HEK293 (cell line): ENCODE data around the gene H2BK1.

Experiments
- CTCF ChIA-PET: fragments of 350-600 bp; formaldehyde crosslinking; extraction: SDS; loops from one replicate; lab custom pipeline; 2021; ENCODE audit warnings: antibody characterized with exemption; lab: Yijun Ruan, JAX
- POLR2A ChIA-PET: fragments of 300-600 bp; formaldehyde crosslinking; extraction: SDS; loops from one replicate; lab custom pipeline; 2020; ENCODE audit warnings: antibody characterized with exemption, inconsistent platforms; lab: Yijun Ruan, JAX
- H3K27ac ChIP-seq: fragments of 200-500 bp; sonication (Bioruptor generic); 2 replicates; pipeline ENCODE4 v1.5.1; 2014; ENCODE audit warnings: low read depth, low read length, control low read depth, inconsistent platforms; ENCODE audit errors: extremely low read depth
- H3K36me3 ChIP-seq, 2 experiments: fragments of 200-500 bp in 1 of 2; sonication (Bioruptor generic) in 1 of 2; 1 replicate in 1 of 2; 2 replicates in 1 of 2; pipeline ENCODE4 v1.5.1; 2014 to 2017; ENCODE audit warnings: inconsistent platforms in 2 of 2, low read length in 2 of 2; ENCODE audit not compliant: control insufficient read depth in 2 of 2, insufficient read depth in 1 of 2
- H3K4me1 ChIP-seq: fragments of 200-500 bp; sonication (Bioruptor generic); 2 replicates; pipeline ENCODE4 v1.5.1; 2014; ENCODE audit warnings: mild to moderate bottlenecking, low read length, inconsistent platforms; ENCODE audit not compliant: control insufficient read depth, insufficient read depth
- H3K4me3 ChIP-seq: 2 replicates; pipeline ENCODE4 v1.5.1; 2011; ENCODE audit warnings: low read depth, mild to moderate bottlenecking, control low read depth, low read length, moderate library complexity
- H3K9me3 ChIP-seq: fragments of 200-500 bp; sonication (Bioruptor generic); 2 replicates; pipeline ENCODE4 v1.5.1; 2014; ENCODE audit warnings: low read depth, low read length, inconsistent platforms; ENCODE audit not compliant: control insufficient read depth, insufficient read depth
- AEBP2 ChIP-seq: fragments of 450-650 bp; formaldehyde crosslinking; IDR thresholded peaks from 2 replicates; pipeline ENCODE4 v1.5.1; 2016; ENCODE audit warnings: missing biosample characterization, missing genetic modification characterization, borderline replicate concordance
- BCL11A ChIP-seq: fragments of 450-650 bp; formaldehyde crosslinking; IDR thresholded peaks from 2 replicates; pipeline ENCODE4 v1.5.1; 2016; ENCODE audit warnings: low read depth, missing biosample characterization, missing genetic modification characterization
- GLI2 ChIP-seq: fragments of 450-650 bp; formaldehyde crosslinking; IDR thresholded peaks from 2 replicates; pipeline ENCODE4; 2017; ENCODE audit warnings: missing biosample characterization, missing genetic modification characterization, low read depth, borderline replicate concordance
- GLIS2 ChIP-seq: fragments of 450-650 bp; formaldehyde crosslinking; IDR thresholded peaks from 2 replicates; pipeline ENCODE4 v1.5.1; 2016; ENCODE audit warnings: missing biosample characterization, missing genetic modification characterization
- KLF9 ChIP-seq: fragments of 450-650 bp; formaldehyde crosslinking; IDR thresholded peaks from 2 replicates; pipeline ENCODE4 v1.5.1; 2016; ENCODE audit warnings: missing biosample characterization, missing genetic modification characterization, low read depth
- PRDM4 ChIP-seq: fragments of 450-650 bp; formaldehyde crosslinking; IDR thresholded peaks from 2 replicates; pipeline ENCODE4 v1.5.1; 2017; ENCODE audit warnings: missing biosample characterization, missing genetic modification characterization
- SETDB1 ChIP-seq: IDR thresholded peaks from one replicate; pipeline ENCODE4 v1.6.1; 2017; ENCODE audit warnings: mild to moderate bottlenecking, low read length, moderate library complexity, mixed read lengths; ENCODE audit not compliant: insufficient read length
- SP2 ChIP-seq: fragments of 450-650 bp; formaldehyde crosslinking; IDR thresholded peaks from 2 replicates; pipeline ENCODE4 v1.5.1; 2016; ENCODE audit warnings: missing biosample characterization, missing genetic modification characterization
- YY2 ChIP-seq: fragments of 450-650 bp; formaldehyde crosslinking; IDR thresholded peaks from 2 replicates; pipeline ENCODE4 v1.5.1; 2016; ENCODE audit warnings: missing biosample characterization, missing genetic modification characterization
- ZBTB8A ChIP-seq: fragments of 450-650 bp; formaldehyde crosslinking; IDR thresholded peaks from 2 replicates; pipeline ENCODE4 v1.5.1; 2016; ENCODE audit warnings: missing biosample characterization, missing genetic modification characterization
- ZFHX2 ChIP-seq: fragments of 450-650 bp; formaldehyde crosslinking; conservative IDR thresholded peaks from 2 replicates; pipeline ENCODE4 v1.5.1; 2016; ENCODE audit warnings: missing biosample characterization, missing genetic modification characterization
- ZNF138 ChIP-seq: fragments of 450-650 bp; formaldehyde crosslinking; IDR thresholded peaks from 2 replicates; pipeline ENCODE4 v1.5.1; 2016; ENCODE audit warnings: missing biosample characterization, missing genetic modification characterization, borderline replicate concordance
- ZNF211 ChIP-seq: fragments of 450-650 bp; formaldehyde crosslinking; IDR thresholded peaks from 2 replicates; pipeline ENCODE4 v1.5.1; 2016; ENCODE audit warnings: low read depth, missing biosample characterization, missing genetic modification characterization
- ZNF23 ChIP-seq: fragments of 450-650 bp; formaldehyde crosslinking; IDR thresholded peaks from 2 replicates; pipeline ENCODE4 v1.5.1; 2016; ENCODE audit warnings: missing biosample characterization, missing genetic modification characterization, borderline replicate concordance
- ZNF266 ChIP-seq: fragments of 450-650 bp; formaldehyde crosslinking; IDR thresholded peaks from 2 replicates; pipeline ENCODE4 v1.5.1; 2016; ENCODE audit warnings: missing biosample characterization, missing genetic modification characterization, low read depth
- ZNF292 ChIP-seq: fragments of 450-650 bp; formaldehyde crosslinking; IDR thresholded peaks from 2 replicates; pipeline ENCODE4 v1.5.1; 2016; ENCODE audit warnings: low read depth, missing biosample characterization, missing genetic modification characterization, borderline replicate concordance
- ZNF398 ChIP-seq: fragments of 450-650 bp; formaldehyde crosslinking; IDR thresholded peaks from 2 replicates; pipeline ENCODE4 v1.5.1; 2017; ENCODE audit warnings: missing biosample characterization, missing genetic modification characterization
- ZNF473 ChIP-seq: fragments of 450-650 bp; formaldehyde crosslinking; IDR thresholded peaks from 2 replicates; pipeline ENCODE4 v1.5.1; 2017; ENCODE audit warnings: missing biosample characterization, missing genetic modification characterization
- ZNF514 ChIP-seq: fragments of 450-650 bp; formaldehyde crosslinking; IDR thresholded peaks from 2 replicates; pipeline ENCODE4 v1.5.1; 2016; ENCODE audit warnings: missing biosample characterization, missing genetic modification characterization
- ZNF549 ChIP-seq: fragments of 450-650 bp; IDR thresholded peaks from 2 replicates; pipeline ENCODE4 v1.5.1; 2018; ENCODE audit warnings: missing biosample characterization, missing genetic modification characterization, mild to moderate bottlenecking, inconsistent platforms, moderate library complexity
- ZNF558 ChIP-seq: fragments of 450-650 bp; formaldehyde crosslinking; IDR thresholded peaks from 2 replicates; pipeline ENCODE4 v1.5.1; 2016; ENCODE audit warnings: missing biosample characterization, missing genetic modification characterization
- ZNF560 ChIP-seq: fragments of 450-650 bp; formaldehyde crosslinking; IDR thresholded peaks from 2 replicates; pipeline ENCODE4 v1.5.1; 2017; ENCODE audit warnings: missing biosample characterization, missing genetic modification characterization, borderline replicate concordance
- ZNF561 ChIP-seq: fragments of 450-650 bp; IDR thresholded peaks from 2 replicates; pipeline ENCODE4 v1.5.1; 2018; ENCODE audit warnings: missing biosample characterization, missing genetic modification characterization, borderline replicate concordance
- ZNF654 ChIP-seq: fragments of 450-650 bp; formaldehyde crosslinking; IDR thresholded peaks from 2 replicates; pipeline ENCODE4 v1.5.1; 2016; ENCODE audit warnings: low read depth, missing biosample characterization, missing genetic modification characterization
- ZNF704 ChIP-seq: fragments of 450-650 bp; formaldehyde crosslinking; IDR thresholded peaks from 2 replicates; pipeline ENCODE4 v1.5.1; 2016; ENCODE audit warnings: missing biosample characterization, missing genetic modification characterization
- ZNF843 ChIP-seq: fragments of 450-650 bp; formaldehyde crosslinking; IDR thresholded peaks from 2 replicates; pipeline ENCODE4 v1.5.1; 2016; ENCODE audit warnings: missing biosample characterization, missing genetic modification characterization
- ZSCAN16 ChIP-seq: fragments of 450-650 bp; formaldehyde crosslinking; IDR thresholded peaks from 2 replicates; pipeline ENCODE4 v1.5.1; 2016; ENCODE audit warnings: missing biosample characterization, missing genetic modification characterization

Gene H2BK1

GRCh38 chr7:151175047-151175792, 35.1 kb downstream of the H2BK1 start:
- TF ChIP-seq PRDM4 (tag by site-specific recombination): no peak
- no peak for TF ChIP-seq GLI2 (tag by site-specific recombination)
- no peak for TF ChIP-seq SP2 (tag by site-specific recombination)
- no peak for TF ChIP-seq GLIS2 (tag by site-specific recombination)
- no peak for TF ChIP-seq BCL11A (tag by site-specific recombination)
- TF ChIP-seq AEBP2 (tag by site-specific recombination): no peak
- no peak for TF ChIP-seq ZNF266 (tag by site-specific recombination)
- TF ChIP-seq ZSCAN16 (tag by site-specific recombination): no peak
- no peak for TF ChIP-seq ZNF473 (tag by site-specific recombination)
- TF ChIP-seq ZNF549: no peak
- no peak for TF ChIP-seq ZNF704 (tag by site-specific recombination)
- TF ChIP-seq ZNF843 (tag by site-specific recombination): no peak
- no peak for TF ChIP-seq ZNF558
- no peak for TF ChIP-seq SETDB1
- no peak for TF ChIP-seq ZNF292 (tag by site-specific recombination)
- no peak for TF ChIP-seq ZNF560 (tag by site-specific recombination)
- TF ChIP-seq ZNF561 (tag by site-specific recombination): no peak
- no peak for TF ChIP-seq KLF9 (tag by site-specific recombination)
- ChIA-PET CTCF (interaction anchor here (0.6 to 3.2 kb wide), 10 partner anchors 9 to 187 kb away, joined by 3 to 15 read pairs (median 3); partner anchors contain the start of gene ABCF2), POLR2A (no interaction called here)
- Histone ChIP-seq H3K9me3 (no peaks in the 10 kb centered on the region), H3K36me3 (no peaks in the 10 kb centered on the region), H3K4me1 (no peaks in the 10 kb centered on the region), H3K4me3 (no peak overlapping the region), H3K27ac (no peak overlapping the region)

- no peaks in the 10 kb centered on the region for H3K4me1 ChIP-seq
Observed at GRCh38 chr7:151174246-151175046, 35.8 kb downstream of the H2BK1 start.

More at GRCh38 chr7:151174246-151175046, 35.8 kb downstream of the H2BK1 start:
- Histone ChIP-seq H3K9me3 (no peaks in the 10 kb centered on the region), H3K36me3 (no peaks in the 10 kb centered on the region), H3K4me3 (no peak overlapping the region), H3K27ac (no peak overlapping the region)
- TF ChIP-seq YY2 (tag by site-specific recombination) (no peak), ZNF211 (no peak), ZNF398 (no peak), ZFHX2 (tag by site-specific recombination) (no peak), ZBTB8A (tag by site-specific recombination) (no peak), ZNF23 (tag by site-specific recombination) (no peak), ZNF654 (tag by site-specific recombination) (no peak), SETDB1 (no peak), ZNF514 (tag by site-specific recombination) (no peak), ZNF549 (no peak), ZNF138 (tag by site-specific recombination) (no peak)
- POLR2A ChIA-PET: no interaction called here
- CTCF ChIA-PET: interaction anchor here (0.6 to 3.2 kb wide), 7 partner anchors 8 to 169 kb away, joined by 3 to 15 read pairs (median 3); no protein-coding TSS in a partner anchor
